Ecto neural progenitor cell (in vitro differentiated cells): ENCODE data around the gene DPY30.

Source experiments
- DNase-seq: peaks from one replicate; pipeline ENCODE4 v3.0.0-alpha.2; 2018; ENCODE audit warnings: low spot score

Gene DPY30

GRCh38 chr2:32009516-32010256 is 29.9 kb downstream of the DPY30 start:
- peak; percentile 66 for DNase-seq

GRCh38 chr2:32008805-32009515 is 30.6 kb downstream of the DPY30 start:
- no peak for DNase-seq

GRCh38 chr2:32007121-32007391 is 32.5 kb downstream of the DPY30 start:
- DNase-seq: no peak

- no peak for DNase-seq
Measured at GRCh38 chr2:32005371-32005976, 34.1 kb downstream of the DPY30 start.

GRCh38 chr2:32003791-32004190 is 35.8 kb downstream of the DPY30 start:
- no peak for DNase-seq

- DNase-seq: no peak
Measured at GRCh38 chr2:32002406-32002805, 37.2 kb downstream of the DPY30 start.

- DNase-seq: no peak
Measured at GRCh38 chr2:31999438-31999837, 40.2 kb downstream of the DPY30 start.

- no peak for DNase-seq
Measured at GRCh38 chr2:31998731-31999383, 40.7 kb downstream of the DPY30 start.

GRCh38 chr2:31997653-31998052 is 42.0 kb downstream of the DPY30 start:
- no peak for DNase-seq

- DNase-seq: no peak
Measured at GRCh38 chr2:31996571-31997150, 42.9 kb downstream of the DPY30 start.

GRCh38 chr2:31992934-31993333 is 46.7 kb downstream of the DPY30 start:
- no peak for DNase-seq

- DNase-seq: no peak
Measured at GRCh38 chr2:31992025-31992579, 47.5 kb downstream of the DPY30 start.

GRCh38 chr2:31989946-31990345 is 49.7 kb downstream of the DPY30 start:
- DNase-seq: no peak

- DNase-seq: no peak
Measured at GRCh38 chr2:31987454-31988220, 52.0 kb downstream of the DPY30 start.

- DNase-seq: no peak
Measured at GRCh38 chr2:31986906-31987305, 52.7 kb downstream of the DPY30 start.

GRCh38 chr2:31983762-31984467 is 55.7 kb downstream of the DPY30 start:
- no peak for DNase-seq

GRCh38 chr2:31980674-31981356 is 58.8 kb downstream of the DPY30 start:
- DNase-seq: no peak

GRCh38 chr2:31979956-31980355 is 59.6 kb downstream of the DPY30 start:
- DNase-seq: no peak

- DNase-seq: no peak
Measured at GRCh38 chr2:31979018-31979417, 60.6 kb downstream of the DPY30 start.

GRCh38 chr2:31978436-31978835 is 61.2 kb downstream of the DPY30 start:
- no peak for DNase-seq
